ENCODE measurements around the gene GBF1.
A peak's percentile ranks its signal among the peaks of the same experiment; 100 is the strongest.

Gene GBF1

GRCh38 chr10:102352066-102352715 lies 106.9 kb downstream of the GBF1 start:
- DNase-seq = peak; percentile 76

- no peak for DNase-seq
Observed at GRCh38 chr10:102354451-102354850, 109.1 kb downstream of the GBF1 start.

GRCh38 chr10:102358712-102359382 lies 113.5 kb downstream of the GBF1 start:
- peak; percentile 56 for DNase-seq

DNA sequence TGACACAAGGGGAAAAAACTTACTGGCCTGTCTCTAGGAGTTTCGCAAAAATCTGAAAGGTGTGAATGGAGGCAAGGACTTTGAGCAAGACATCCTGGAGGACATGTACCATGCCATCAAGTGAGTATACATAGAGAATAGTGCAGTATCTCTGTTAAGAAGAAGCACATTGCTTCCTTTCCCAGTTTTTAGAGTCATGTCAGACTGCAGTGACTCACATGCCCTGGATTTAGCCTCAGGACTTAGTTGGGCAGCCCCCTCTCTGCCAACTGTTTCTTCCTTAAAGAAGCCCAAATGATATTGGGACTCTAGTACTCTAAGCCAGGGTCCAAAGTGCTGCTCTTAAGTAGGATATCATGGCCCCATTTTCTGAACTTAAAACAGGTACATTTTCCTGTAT lies 122.1 kb downstream of the GBF1 start:
- DNase-seq = no peak

DNA sequence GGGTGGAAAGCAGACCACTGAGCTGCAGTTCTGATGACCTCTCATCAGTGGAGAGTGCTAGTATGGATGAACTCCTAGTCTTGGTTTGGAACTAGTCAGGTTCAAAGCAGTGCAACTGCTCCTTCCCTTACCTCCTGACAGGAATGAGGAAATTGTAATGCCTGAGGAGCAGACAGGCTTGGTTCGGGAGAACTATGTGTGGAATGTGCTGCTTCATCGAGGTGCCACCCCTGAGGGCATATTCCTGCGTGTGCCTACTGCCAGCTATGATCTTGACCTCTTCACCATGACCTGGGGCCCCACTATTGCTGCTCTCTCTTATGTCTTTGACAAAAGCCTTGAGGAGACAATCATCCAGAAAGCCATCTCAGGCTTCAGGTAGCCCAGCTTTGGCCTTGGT lies 122.7 kb downstream of the GBF1 start:
- no peak for DNase-seq

GRCh38 chr10:102371295-102371694 lies 126.0 kb downstream of the GBF1 start:
- DNase-seq = no peak

DNA sequence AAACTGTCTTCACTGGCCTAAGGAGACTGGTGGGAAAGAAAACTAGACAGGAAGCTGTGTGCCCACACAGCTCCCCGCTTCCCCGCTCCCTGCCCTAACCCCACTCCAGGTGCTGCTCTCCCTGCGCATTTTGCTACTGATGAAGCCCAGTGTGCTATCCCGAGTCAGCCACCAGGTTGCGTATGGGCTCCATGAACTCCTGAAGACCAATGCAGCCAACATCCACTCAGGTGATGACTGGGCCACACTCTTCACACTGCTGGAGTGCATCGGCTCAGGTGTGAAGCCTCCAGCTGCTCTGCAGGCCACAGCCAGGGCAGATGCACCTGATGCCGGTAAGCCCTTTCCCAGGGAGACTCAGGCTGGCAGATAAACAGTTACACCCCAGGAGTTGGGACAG lies 129.9 kb downstream of the GBF1 start:
- no peak for DNase-seq

- DNase-seq = no peak
Observed at GRCh38 chr10:102375867-102376266, 130.5 kb downstream of the GBF1 start.

DNA sequence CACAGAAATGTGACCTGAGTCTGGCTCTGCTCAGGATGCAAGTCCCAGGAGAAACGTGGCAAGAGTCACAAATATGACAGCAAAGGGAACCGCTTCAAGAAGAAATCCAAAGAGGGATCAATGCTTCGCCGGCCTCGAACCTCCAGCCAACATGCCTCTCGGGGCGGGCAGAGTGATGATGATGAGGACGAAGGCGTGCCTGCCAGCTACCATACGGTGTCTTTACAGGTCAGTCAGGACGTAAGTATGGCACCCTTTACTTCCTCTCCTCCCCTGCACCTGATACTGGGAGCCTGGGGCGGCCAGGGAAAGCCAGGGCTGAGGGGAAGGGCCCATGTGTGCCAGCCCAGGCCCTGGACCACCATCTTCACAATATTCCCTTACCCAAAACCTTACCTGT lies 131.6 kb downstream of the GBF1 start:
- no peak for DNase-seq

- no peak for DNase-seq
Observed at GRCh38 chr10:102379383-102379782, 134.1 kb downstream of the GBF1 start.

GRCh38 chr10:102381983-102382382 lies 136.7 kb downstream of the GBF1 start:
- DNase-seq = no peak

GRCh38 chr10:102382871-102383270 lies 137.5 kb downstream of the GBF1 start:
- no peak for DNase-seq

DNA sequence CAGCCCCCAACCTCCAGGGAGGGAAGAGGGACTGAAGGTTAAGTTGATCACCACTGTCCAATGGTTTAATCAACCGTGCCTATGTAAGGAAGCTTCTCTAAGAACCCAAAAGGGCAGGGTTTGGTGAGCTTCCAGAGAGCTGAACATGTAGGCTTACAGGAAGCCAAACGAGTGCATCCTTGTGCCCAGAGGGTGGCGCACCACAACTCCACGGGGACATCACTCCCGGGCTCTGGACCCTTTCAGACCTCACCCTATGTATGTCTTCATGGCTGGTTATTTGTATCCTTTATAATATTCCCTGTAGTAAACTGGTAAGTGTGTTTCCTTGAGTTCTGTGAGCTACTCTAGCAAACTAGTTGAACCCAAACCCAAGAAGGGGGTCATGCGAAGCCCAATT lies 138.7 kb downstream of the GBF1 start:
- no peak for DNase-seq

- DNase-seq = no peak
Observed at GRCh38 chr10:102384606-102385429, 139.5 kb downstream of the GBF1 start.

- no peak for DNase-seq
Observed at GRCh38 chr10:102389894-102390293, 144.6 kb downstream of the GBF1 start.

GRCh38 chr10:102392306-102392705 lies 147.0 kb downstream of the GBF1 start:
- no peak for DNase-seq

DNA sequence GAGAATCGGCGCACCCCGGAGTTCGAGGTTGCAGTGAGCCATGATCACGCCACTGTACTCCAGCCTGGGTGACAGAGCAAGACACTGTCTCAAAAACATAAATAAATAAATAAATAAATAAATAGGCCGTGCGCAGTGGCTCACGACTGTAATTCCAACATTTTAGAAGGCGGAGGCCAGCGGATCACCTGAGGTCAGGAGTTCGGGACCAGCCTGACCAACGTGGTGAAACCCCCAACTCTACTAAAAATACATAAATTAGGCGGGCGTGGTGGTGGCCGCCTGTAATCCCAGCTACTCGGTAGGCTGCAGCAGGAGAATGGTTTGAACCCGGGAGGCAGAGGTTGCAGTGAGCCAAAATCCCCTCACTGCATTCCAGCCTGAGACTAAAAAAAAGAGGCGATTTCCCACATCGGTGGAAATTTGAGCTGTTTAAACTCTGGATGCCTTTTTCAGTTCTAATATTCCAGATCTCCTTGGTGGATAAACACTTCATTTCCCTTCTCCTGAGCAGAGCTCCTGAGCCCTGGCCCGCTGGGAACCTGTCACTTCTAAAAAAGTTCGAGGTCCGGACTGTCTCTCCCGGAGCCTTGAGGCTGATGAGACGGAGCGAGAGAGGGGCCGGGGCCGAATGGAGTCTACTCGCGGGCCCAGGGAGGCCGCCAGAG lies 148.2 kb downstream of the GBF1 start:
- DNase-seq = no peak

- peak; percentile 99 for DNase-seq
Observed at GRCh38 chr10:102394079-102394800, 148.9 kb downstream of the GBF1 start.

GRCh38 chr10:102394801-102395399 lies 149.6 kb downstream of the GBF1 start:
- peak; percentile 68 for DNase-seq

DNA sequence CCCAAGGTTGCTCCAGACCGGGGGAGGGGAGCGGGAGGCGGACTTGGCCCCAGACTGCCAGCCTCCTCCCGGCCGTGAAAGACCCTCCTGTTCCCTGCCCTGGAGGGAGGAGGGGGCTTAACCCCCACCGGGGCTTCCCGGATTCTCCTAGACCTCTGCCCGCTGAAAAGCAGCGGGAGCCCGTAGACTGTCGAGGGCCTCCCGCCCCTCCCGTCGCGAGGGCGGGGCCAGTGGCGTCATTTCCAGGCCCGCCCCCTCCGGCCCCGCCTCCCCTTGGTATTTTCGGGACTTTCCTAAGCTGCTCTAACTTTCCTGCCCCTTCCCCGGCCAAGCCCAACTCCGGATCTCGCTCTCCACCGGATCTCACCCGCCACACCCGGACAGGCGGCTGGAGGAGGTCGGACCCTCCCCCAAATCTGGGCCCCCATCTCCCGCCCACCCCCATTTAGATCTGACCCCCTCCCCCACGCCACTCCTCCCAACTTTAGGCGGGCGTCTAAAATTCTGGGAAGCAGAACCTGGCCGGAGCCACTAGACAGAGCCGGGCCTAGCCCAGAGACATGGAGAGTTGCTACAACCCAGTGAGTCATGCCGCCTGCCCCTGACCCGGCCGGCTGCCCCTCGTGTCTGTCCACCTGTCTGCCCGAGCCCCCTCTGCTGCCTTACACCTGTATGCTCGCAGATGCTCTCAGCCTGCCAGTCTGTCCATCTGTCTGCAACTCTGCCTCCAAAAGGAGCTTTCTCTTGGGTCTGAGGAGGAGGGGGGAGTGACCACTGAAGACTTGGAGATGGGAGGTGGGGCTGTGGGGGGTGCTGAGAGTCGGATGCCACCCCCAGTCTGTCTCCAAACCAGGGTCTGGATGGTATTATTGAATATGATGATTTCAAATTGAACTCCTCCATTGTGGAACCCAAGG lies 150.3 kb downstream of the GBF1 start, which contains the start of gene NFKB2:
Gene NFKB2 (plus strand): TSS at position 306 of the 917 bp plus-strand sequence. CDS start 255 bp downstream, at position 561.
- peak; percentile 94 for DNase-seq

GRCh38 chr10:102396317-102396650 lies 151.0 kb downstream of the GBF1 start:
- DNase-seq = no peak

All from activated CD4-positive, alpha-beta T cell treated with anti-CD3 and anti-CD28 coated beads, Interleukin-10, Interleukin-2, amounts not matched to agents 100 ng/mL and 50 ng/mL, durations not matched to agents 16 hours and 8 hours (primary cell).